GM23338 (cell line): ENCODE results near the gene NBAS. TPM values are rescaled to one million over a fixed set of nuclear protein-coding genes. Genes with fewer than 3 reads are reported as not detected.

Experiments
- ATAC-seq: fragments of 200-7000 bp; cut with Tn5 transposase; 3 replicates; pipeline ENCODE4 v1.9.1; 2020
- DNase-seq: peaks from one replicate; pipeline ENCODE4 v3.0.0-alpha.2; 2015; ENCODE audit warnings: low spot score
- H2AFZ ChIP-seq: fragments of 200-600 bp; sonication (generic); 2 replicates; pipeline ENCODE4 v1.8.0; 2016; ENCODE audit warnings: antibody characterized with exemption, mild to moderate bottlenecking, moderate library complexity
- H3F3A ChIP-seq: fragments of 200-600 bp; sonication (generic); replicated peaks from 2 replicates; pipeline ENCODE4 v1.8.0; 2017; ENCODE audit warnings: antibody characterized with exemption, mixed run types, low read depth
- H3K27ac ChIP-seq: fragments of 200-600 bp; sonication (generic); 2 replicates; pipeline ENCODE4 v1.6.1; 2016; ENCODE audit warnings: low read depth
- H3K27me3 ChIP-seq: fragments of 200-600 bp; sonication (generic); 2 replicates; pipeline ENCODE4 v1.8.0; 2016; ENCODE audit warnings: mild to moderate bottlenecking, mixed run types, moderate library complexity; ENCODE audit not compliant: insufficient read depth
- H3K36me3 ChIP-seq: fragments of 200-600 bp; sonication (generic); 2 replicates; pipeline ENCODE4 v1.8.0; 2016; ENCODE audit warnings: mild to moderate bottlenecking; ENCODE audit not compliant: insufficient read depth
- H3K4me1 ChIP-seq: fragments of 200-600 bp; sonication (generic); 2 replicates; pipeline ENCODE4 v1.8.0; 2016; ENCODE audit warnings: mild to moderate bottlenecking, moderate library complexity; ENCODE audit not compliant: insufficient read depth
- H3K4me2 ChIP-seq: fragments of 200-600 bp; sonication (generic); 2 replicates; pipeline ENCODE4 v1.7.1; 2017; ENCODE audit warnings: mixed run types
- H3K4me3 ChIP-seq: fragments of 200-600 bp; sonication (generic); 2 replicates; pipeline ENCODE4 v1.6.1; 2016; ENCODE audit warnings: mixed run types
- H3K79me2 ChIP-seq: fragments of 200-600 bp; sonication (generic); replicated peaks from 2 replicates; pipeline ENCODE4 v1.8.0; 2017; ENCODE audit warnings: mild to moderate bottlenecking; ENCODE audit not compliant: insufficient read depth
- H3K9me2 ChIP-seq: fragments of 200-600 bp; sonication (generic); 2 replicates; pipeline ENCODE4 v1.8.0; 2017; ENCODE audit not compliant: insufficient read depth
- H4K20me1 ChIP-seq: fragments of 200-600 bp; sonication (generic); replicated peaks from 2 replicates; pipeline ENCODE4 v1.8.0; 2017; ENCODE audit warnings: mild to moderate bottlenecking; ENCODE audit not compliant: insufficient read depth
- H3K27ac Mint-ChIP-seq: 2 replicates; pipeline ENCODE4 v1.8.0; 2020; ENCODE audit warnings: inconsistent platforms, mild to moderate bottlenecking, moderate library complexity, mixed read lengths
- H3K27me3 Mint-ChIP-seq: 3 replicates; pipeline ENCODE4 v1.8.0; 2022; ENCODE audit warnings: low read depth, mild to moderate bottlenecking, moderate library complexity, mixed read lengths, inconsistent platforms; ENCODE audit not compliant: insufficient read depth, poor library complexity
- H3K36me3 Mint-ChIP-seq: 3 replicates; pipeline ENCODE4 v1.8.0; 2021; ENCODE audit warnings: low read depth, mild to moderate bottlenecking, inconsistent platforms, moderate library complexity, mixed read lengths
- H3K4me1 Mint-ChIP-seq: 3 replicates; pipeline ENCODE4 v1.8.0; 2020; ENCODE audit warnings: mild to moderate bottlenecking, inconsistent platforms, mixed read lengths
- H3K4me3 Mint-ChIP-seq: 3 replicates; pipeline ENCODE4 v1.8.0; 2021; ENCODE audit warnings: moderate library complexity, mild to moderate bottlenecking, inconsistent platforms, mixed read lengths
- H3K9me3 Mint-ChIP-seq: 3 replicates; pipeline ENCODE4 v1.8.0; 2020; ENCODE audit warnings: moderate library complexity, mild to moderate bottlenecking, inconsistent platforms, mixed read lengths
- CREB1 ChIP-seq: fragments of 250-450 bp; sonication (Bioruptor Pico); IDR thresholded peaks from 2 replicates; pipeline ENCODE4 v1.5.0; 2020; ENCODE audit warnings: low read depth, mild to moderate bottlenecking, moderate library complexity
- CTCF ChIP-seq, 2 experiments: fragments of 200-600 bp in 1 of 2; sonication (generic) in 1 of 2; conservative IDR thresholded peaks; 2 replicates each; pipeline versions ENCODE4 v1.5.1 to v1.6.1; 2016 to 2017; ENCODE audit warnings: antibody characterized with exemption in 2 of 2, low read depth in 2 of 2, mild to moderate bottlenecking in 2 of 2, moderate library complexity in 1 of 2
- ETS1 ChIP-seq: IDR thresholded peaks from 2 replicates; pipeline ENCODE4 v1.6.1; 2016; ENCODE audit warnings: antibody characterized with exemption
- EZH2 ChIP-seq: fragments of 200-600 bp; sonication (generic); IDR thresholded peaks from one replicate; pipeline ENCODE4 v1.8.0; 2017; ENCODE audit warnings: antibody characterized with exemption, mild to moderate bottlenecking, low read depth; ENCODE audit not compliant: unreplicated experiment
- EZH2phosphoT487 ChIP-seq: fragments of 200-600 bp; sonication (generic); IDR thresholded peaks from one replicate; pipeline ENCODE4 v1.8.1; 2018; ENCODE audit warnings: antibody characterized with exemption; ENCODE audit not compliant: unreplicated experiment
- JUNB ChIP-seq: IDR thresholded peaks from one replicate; pipeline ENCODE4 v1.6.1; 2016; ENCODE audit warnings: antibody characterized with exemption; ENCODE audit not compliant: unreplicated experiment
- NANOG ChIP-seq: IDR thresholded peaks from 2 replicates; pipeline ENCODE4 v1.6.1; 2016; ENCODE audit warnings: antibody characterized with exemption, borderline replicate concordance
- POLR2AphosphoS5 ChIP-seq: IDR thresholded peaks from 2 replicates; pipeline ENCODE4 v1.6.1; 2016; ENCODE audit warnings: antibody characterized with exemption, low read depth
- STAT1 ChIP-seq: IDR thresholded peaks from one replicate; pipeline ENCODE4 v1.6.1; 2016; ENCODE audit warnings: antibody characterized with exemption; ENCODE audit not compliant: unreplicated experiment
- ZNF114 ChIP-seq: fragments of 250-450 bp; sonication (Bioruptor Pico); IDR thresholded peaks from 2 replicates; pipeline ENCODE4 v1.5.0; 2020; ENCODE audit warnings: mild to moderate bottlenecking, moderate library complexity
- ZNF331 ChIP-seq: fragments of 250-450 bp; sonication (Bioruptor Pico); IDR thresholded peaks from 2 replicates; pipeline ENCODE4 v1.5.0; 2020; ENCODE audit warnings: low read depth, mild to moderate bottlenecking, moderate library complexity
- polyA plus RNA-seq: library from polyadenylated mRNA; unstranded; fragments of >200 nt; fragmentation: Nextera tagmentation; extraction: Ambion mirVana; gene quantifications from 2 replicates; pipeline ENCODE4 v1.2.1, GENCODE V29; 2016
- total RNA-seq: library from RNA; depleted of rRNA; stranded (reverse); fragments of >200 nt; shearing (Covaris generic); gene quantifications from 2 replicates; pipeline ENCODE4 v1.2.3, GENCODE V29; 2014
- TF ChIP-seq, protein P1 (sequence below): IDR thresholded peaks from one replicate; pipeline ENCODE4 v1.6.1; 2018; ENCODE audit warnings: antibody characterized with exemption; ENCODE audit not compliant: unreplicated experiment

NBAS gene
- total and polyA plus RNA-seq, 2 experiments from 2014 or later: 24.8 to 38.9 TPM

DNA sequence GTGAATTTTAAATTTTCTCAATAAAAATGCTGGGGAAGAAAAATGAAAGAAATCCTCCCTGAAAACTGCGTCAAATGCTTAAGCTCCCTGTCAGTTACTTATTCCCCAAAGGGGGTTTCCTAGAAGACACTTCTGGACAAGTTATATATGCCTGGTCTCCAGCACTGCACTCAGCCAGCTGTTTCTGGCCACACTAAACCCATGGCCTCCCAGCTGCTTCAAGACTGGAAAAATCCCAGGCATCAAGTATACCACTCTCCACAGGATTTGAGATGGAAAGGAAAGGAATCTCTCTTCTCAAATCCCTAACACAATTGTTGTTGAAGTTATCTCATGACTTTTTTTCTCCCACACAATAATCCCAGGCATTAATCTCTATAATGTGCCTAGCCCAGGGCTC lies 245.7 kb downstream of the NBAS start:
- H3K4me3 Mint-ChIP-seq: no peak overlapping the region
- Histone ChIP-seq H3K4me2 (no peak overlapping the region), H3K36me3 (no peaks in the 10 kb centered on the region), H3F3A (no peaks in the 10 kb centered on the region), H3K4me1 (no peaks in the 10 kb centered on the region), H3K27me3 (no peaks in the 10 kb centered on the region), H3K27ac (no peak overlapping the region), H4K20me1 (no peaks in the 10 kb centered on the region), H3K4me3 (no peak overlapping the region), H3K79me2 (no peaks in the 10 kb centered on the region), H2AFZ (no peak overlapping the region), H3K9me2 (peaks cover 9% of the 10 kb centered on the region; the same call in 1 of the 2 replicates)
- peaks cover 6% of the 10 kb centered on the region; the same call in 2 of the 3 replicates for H3K4me1 Mint-ChIP-seq
- peaks cover 19% of the 10 kb centered on the region; the same call in 2 of the 3 replicates for H3K9me3 Mint-ChIP-seq
- TF ChIP-seq CREB1: no peak
- TF ChIP-seq JUNB: no peak
- no peak for TF ChIP-seq ZNF114 (CRISPR knock-in tag)
- TF ChIP-seq ETS1: no peak
- TF ChIP-seq NANOG: no peak
- TF ChIP-seq POLR2AphosphoS5: no peak
- TF ChIP-seq CTCF (conservative IDR thresholded peaks at IDR 0.05; ENCODE audit: low read depth in 2 of 2): no peak
- TF ChIP-seq EZH2: no peak
- TF ChIP-seq ZNF331 (CRISPR knock-in tag): no peak
- no peak for TF ChIP-seq EZH2phosphoT487
- H3K36me3 Mint-ChIP-seq: peaks cover 32% of the 10 kb centered on the region
- H3K27me3 Mint-ChIP-seq: peaks cover 3% of the 10 kb centered on the region
- H3K27ac Mint-ChIP-seq: no peak overlapping the region
- ATAC-seq: no peak
- no peak for DNase-seq

DNA sequence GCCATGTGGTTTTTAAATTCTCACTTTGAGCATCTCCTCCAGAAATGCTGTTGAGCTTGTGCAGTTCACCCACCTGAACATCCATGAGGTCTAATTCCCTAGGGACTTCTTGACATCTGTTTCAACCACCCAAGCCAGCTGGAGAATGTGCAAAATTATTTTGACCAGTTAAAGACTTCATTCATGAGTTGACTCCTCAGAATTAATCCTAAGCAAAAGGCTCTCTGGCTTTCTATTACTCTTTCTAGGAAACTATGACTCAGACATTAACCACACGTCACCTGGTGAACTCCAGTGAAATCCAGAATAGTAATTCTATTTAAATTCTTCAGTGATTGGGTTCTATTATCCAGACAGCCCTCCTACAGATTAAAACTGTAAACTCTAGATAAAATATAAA lies 247.5 kb downstream of the NBAS start:
- Mint-ChIP-seq H3K27ac (no peak overlapping the region), H3K4me3 (no peak overlapping the region), H3K4me1 (peaks cover 6% of the 10 kb centered on the region; the same call in 2 of the 3 replicates), H3K27me3 (peaks cover 3% of the 10 kb centered on the region), H3K36me3 (peaks cover 16% of the 10 kb centered on the region), H3K9me3 (peaks cover 15% of the 10 kb centered on the region; the same call in 2 of the 3 replicates)
- Histone ChIP-seq H2AFZ (no peak overlapping the region), H3K9me2 (peaks cover 9% of the 10 kb centered on the region; the same call in 1 of the 2 replicates), H3K79me2 (no peaks in the 10 kb centered on the region), H3K27ac (no peak overlapping the region), H4K20me1 (no peaks in the 10 kb centered on the region), H3K4me2 (no peak overlapping the region), H3K4me3 (no peak overlapping the region), H3K36me3 (no peaks in the 10 kb centered on the region), H3K4me1 (no peaks in the 10 kb centered on the region), H3K27me3 (no peaks in the 10 kb centered on the region), H3F3A (no peaks in the 10 kb centered on the region)
- ATAC-seq: no peak
- no peak for DNase-seq
- no peak for TF ChIP-seq CTCF (conservative IDR thresholded peaks at IDR 0.05; ENCODE audit: low read depth in 2 of 2)
- TF ChIP-seq CREB1: no peak
- TF ChIP-seq STAT1: no peak
- TF ChIP-seq EZH2: no peak
- TF ChIP-seq NANOG: no peak
- TF ChIP-seq ZNF114 (CRISPR knock-in tag): no peak
- TF ChIP-seq, protein P1, sequence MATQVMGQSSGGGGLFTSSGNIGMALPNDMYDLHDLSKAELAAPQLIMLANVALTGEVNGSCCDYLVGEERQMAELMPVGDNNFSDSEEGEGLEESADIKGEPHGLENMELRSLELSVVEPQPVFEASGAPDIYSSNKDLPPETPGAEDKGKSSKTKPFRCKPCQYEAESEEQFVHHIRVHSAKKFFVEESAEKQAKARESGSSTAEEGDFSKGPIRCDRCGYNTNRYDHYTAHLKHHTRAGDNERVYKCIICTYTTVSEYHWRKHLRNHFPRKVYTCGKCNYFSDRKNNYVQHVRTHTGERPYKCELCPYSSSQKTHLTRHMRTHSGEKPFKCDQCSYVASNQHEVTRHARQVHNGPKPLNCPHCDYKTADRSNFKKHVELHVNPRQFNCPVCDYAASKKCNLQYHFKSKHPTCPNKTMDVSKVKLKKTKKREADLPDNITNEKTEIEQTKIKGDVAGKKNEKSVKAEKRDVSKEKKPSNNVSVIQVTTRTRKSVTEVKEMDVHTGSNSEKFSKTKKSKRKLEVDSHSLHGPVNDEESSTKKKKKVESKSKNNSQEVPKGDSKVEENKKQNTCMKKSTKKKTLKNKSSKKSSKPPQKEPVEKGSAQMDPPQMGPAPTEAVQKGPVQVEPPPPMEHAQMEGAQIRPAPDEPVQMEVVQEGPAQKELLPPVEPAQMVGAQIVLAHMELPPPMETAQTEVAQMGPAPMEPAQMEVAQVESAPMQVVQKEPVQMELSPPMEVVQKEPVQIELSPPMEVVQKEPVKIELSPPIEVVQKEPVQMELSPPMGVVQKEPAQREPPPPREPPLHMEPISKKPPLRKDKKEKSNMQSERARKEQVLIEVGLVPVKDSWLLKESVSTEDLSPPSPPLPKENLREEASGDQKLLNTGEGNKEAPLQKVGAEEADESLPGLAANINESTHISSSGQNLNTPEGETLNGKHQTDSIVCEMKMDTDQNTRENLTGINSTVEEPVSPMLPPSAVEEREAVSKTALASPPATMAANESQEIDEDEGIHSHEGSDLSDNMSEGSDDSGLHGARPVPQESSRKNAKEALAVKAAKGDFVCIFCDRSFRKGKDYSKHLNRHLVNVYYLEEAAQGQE: no peak
- TF ChIP-seq POLR2AphosphoS5: no peak
- no peak for TF ChIP-seq JUNB
- TF ChIP-seq ETS1: no peak
- TF ChIP-seq EZH2phosphoT487: no peak
- TF ChIP-seq ZNF331 (CRISPR knock-in tag): no peak
